MCF 10A (cell line): ENCODE data around the gene KCNH1. TPM values are rescaled to one million over a fixed set of nuclear protein-coding genes. Genes with fewer than 3 reads are reported as not detected.

ENCODE experiments used
- BruUV-seq: library from RNA; stranded (reverse); fragments of 400-500 nt; replicated peaks from 2 replicates; lab custom pipeline; 2021; lab: Mats Ljungman, UMichigan
- CTCF ChIA-PET: fragments of 300-600 bp; sonication (Branson Sonifier 250); formaldehyde crosslinking; extraction: SDS; loops from one replicate; lab custom pipeline; 2021; ENCODE audit warnings: antibody characterized with exemption, inconsistent platforms; lab: Yijun Ruan, JAX
- POLR2A ChIA-PET: fragments of 300-600, 350-650 bp; sonication (Branson Sonifier 250); formaldehyde crosslinking; extraction: SDS; loops from one replicate; lab custom pipeline; 2020; ENCODE audit warnings: antibody characterized with exemption, inconsistent platforms; lab: Yijun Ruan, JAX
- DNase-seq: peaks from one replicate; pipeline ENCODE4 v3.0.0-alpha.2; 2018; ENCODE audit not compliant: unreplicated experiment
- H3K27ac Mint-ChIP-seq: one replicate; pipeline ENCODE4 v1.8.0; 2022; ENCODE audit warnings: mild to moderate bottlenecking, low read depth, mixed read lengths; ENCODE audit not compliant: unreplicated experiment
- H3K27me3 Mint-ChIP-seq: one replicate; pipeline ENCODE4 v1.8.0; 2022; ENCODE audit warnings: mixed read lengths; ENCODE audit not compliant: insufficient read depth, unreplicated experiment
- H3K36me3 Mint-ChIP-seq: one replicate; pipeline ENCODE4 v1.8.0; 2022; ENCODE audit warnings: mild to moderate bottlenecking, moderate library complexity, mixed read lengths; ENCODE audit not compliant: insufficient read depth, unreplicated experiment
- H3K4me1 Mint-ChIP-seq: one replicate; pipeline ENCODE4 v1.8.0; 2022; ENCODE audit warnings: mixed read lengths; ENCODE audit not compliant: insufficient read depth, unreplicated experiment
- H3K4me3 Mint-ChIP-seq: one replicate; pipeline ENCODE4 v1.8.0; 2022; ENCODE audit warnings: mild to moderate bottlenecking, moderate library complexity, mixed read lengths; ENCODE audit not compliant: unreplicated experiment
- H3K9me3 Mint-ChIP-seq: one replicate; pipeline ENCODE4 v1.8.0; 2022; ENCODE audit warnings: mixed read lengths; ENCODE audit not compliant: unreplicated experiment
- intact Hi-C: fragments of 100-400 bp; cut with micrococcal nuclease; formaldehyde crosslinking; loops from 2 replicates; pipeline ENCODE4 v1.14.1; 2022
- total RNA-seq: library from RNA; stranded (reverse); gene quantifications from 2 replicates; pipeline ENCODE4 v1.2.3, GENCODE V29; 2022
- TF ChIP-seq, protein P1 (sequence below): fragments of 200-600 bp; IDR thresholded peaks from one replicate; pipeline ENCODE4 v1.8.0; 2022; ENCODE audit warnings: antibody characterized with exemption, mild to moderate bottlenecking; ENCODE audit not compliant: unreplicated experiment

KCNH1 gene
- total RNA-seq, 1 experiment from 2014 or later = 0.19 TPM

DNA sequence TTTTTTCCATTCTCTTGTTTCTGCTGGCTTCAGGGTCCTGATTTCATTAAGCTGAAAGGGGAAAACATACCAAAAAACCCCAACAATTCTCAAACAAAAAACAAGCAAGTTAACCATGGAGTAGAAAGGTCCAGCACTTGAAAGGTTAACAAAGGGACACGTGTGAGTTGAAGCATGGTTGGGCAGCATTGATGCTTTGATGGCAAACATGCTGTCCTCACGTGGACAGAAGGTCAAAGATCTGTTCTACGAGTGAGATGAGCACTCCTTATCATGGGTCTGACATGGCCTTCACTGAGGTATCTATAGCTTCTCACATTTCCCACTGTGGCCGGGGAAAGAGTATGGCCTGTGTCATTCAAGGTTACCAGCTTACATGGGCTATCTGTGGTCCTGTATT, 410.3 kb downstream of the KCNH1 start:
- TF ChIP-seq, protein P1, sequence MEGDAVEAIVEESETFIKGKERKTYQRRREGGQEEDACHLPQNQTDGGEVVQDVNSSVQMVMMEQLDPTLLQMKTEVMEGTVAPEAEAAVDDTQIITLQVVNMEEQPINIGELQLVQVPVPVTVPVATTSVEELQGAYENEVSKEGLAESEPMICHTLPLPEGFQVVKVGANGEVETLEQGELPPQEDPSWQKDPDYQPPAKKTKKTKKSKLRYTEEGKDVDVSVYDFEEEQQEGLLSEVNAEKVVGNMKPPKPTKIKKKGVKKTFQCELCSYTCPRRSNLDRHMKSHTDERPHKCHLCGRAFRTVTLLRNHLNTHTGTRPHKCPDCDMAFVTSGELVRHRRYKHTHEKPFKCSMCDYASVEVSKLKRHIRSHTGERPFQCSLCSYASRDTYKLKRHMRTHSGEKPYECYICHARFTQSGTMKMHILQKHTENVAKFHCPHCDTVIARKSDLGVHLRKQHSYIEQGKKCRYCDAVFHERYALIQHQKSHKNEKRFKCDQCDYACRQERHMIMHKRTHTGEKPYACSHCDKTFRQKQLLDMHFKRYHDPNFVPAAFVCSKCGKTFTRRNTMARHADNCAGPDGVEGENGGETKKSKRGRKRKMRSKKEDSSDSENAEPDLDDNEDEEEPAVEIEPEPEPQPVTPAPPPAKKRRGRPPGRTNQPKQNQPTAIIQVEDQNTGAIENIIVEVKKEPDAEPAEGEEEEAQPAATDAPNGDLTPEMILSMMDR = no peak
- CTCF ChIA-PET = interaction anchor here (0.7 kb wide), 2 partner anchors 24 to 414 kb away, joined by 3 to 5 read pairs; no protein-coding TSS in a partner anchor
- Mint-ChIP-seq H3K9me3 (no peaks in the 10 kb centered on the region), H3K36me3 (no peaks in the 10 kb centered on the region), H3K4me1 (no peaks in the 10 kb centered on the region), H3K27me3 (peaks cover 11% of the 10 kb centered on the region), H3K4me3 (no peak overlapping the region), H3K27ac (no peak overlapping the region)
- no peak for DNase-seq
- no TSS peak for BruUV-seq
- intact Hi-C loops = no loop called here
- POLR2A ChIA-PET = no interaction called here

DNA sequence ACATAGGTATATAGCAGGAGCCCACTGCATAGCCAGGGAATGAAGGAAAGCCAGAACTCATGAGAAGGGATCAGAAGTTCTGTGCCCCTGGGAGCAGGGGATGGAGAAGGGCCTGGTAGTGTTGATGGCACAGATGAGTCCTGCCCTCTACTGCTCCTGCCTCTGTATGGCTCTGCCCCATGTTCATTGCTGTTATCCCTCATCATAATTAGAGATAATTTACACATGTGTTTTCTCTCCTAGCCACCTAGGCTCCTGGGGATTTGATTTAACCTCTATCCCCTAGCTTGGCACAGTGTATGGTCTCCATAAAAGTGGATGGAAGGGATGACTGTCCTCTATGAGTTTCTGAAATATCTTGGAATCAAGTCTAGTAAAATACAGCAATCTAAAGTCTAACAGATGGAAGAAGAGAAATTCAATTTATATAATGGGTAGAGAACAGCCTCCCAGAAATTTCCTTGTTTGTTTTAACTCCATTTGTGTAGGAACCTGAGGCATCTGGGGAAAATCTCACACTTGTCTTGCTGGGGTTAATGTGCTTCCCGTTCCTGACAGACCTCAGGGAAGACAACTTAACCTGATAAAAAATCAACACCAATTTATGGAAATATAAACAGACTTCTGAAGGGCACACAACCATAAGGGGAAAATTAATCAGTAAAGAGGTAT, 411.4 kb downstream of the KCNH1 start:
- Mint-ChIP-seq H3K27me3 (peaks cover under 1% of the 10 kb centered on the region), H3K9me3 (no peaks in the 10 kb centered on the region), H3K27ac (no peak overlapping the region), H3K4me3 (no peak overlapping the region), H3K36me3 (no peaks in the 10 kb centered on the region), H3K4me1 (no peaks in the 10 kb centered on the region)
- ChIA-PET CTCF (interaction anchor here (0.7 kb wide), 1 partner anchor 317 kb away, joined by 3 read pairs; no protein-coding TSS in a partner anchor), POLR2A (no interaction called here)
- DNase-seq = no peak
- intact Hi-C loops = no loop called here
- TF ChIP-seq, protein P1 = no peak
- BruUV-seq = no TSS peak

GRCh38 chr1:210715072-210715471, 418.9 kb downstream of the KCNH1 start:
- BruUV-seq = no TSS peak
- TF ChIP-seq, protein P1 = no peak
- Mint-ChIP-seq H3K27ac (no peak overlapping the region), H3K4me3 (no peak overlapping the region), H3K4me1 (no peaks in the 10 kb centered on the region), H3K36me3 (no peaks in the 10 kb centered on the region), H3K27me3 (no peaks in the 10 kb centered on the region), H3K9me3 (no peaks in the 10 kb centered on the region)
- ChIA-PET POLR2A (no interaction called here), CTCF (interaction anchor here (0.6 to 1.1 kb wide), 3 partner anchors 11 to 402 kb away, joined by 3 to 5 read pairs (median 4); no protein-coding TSS in a partner anchor)
- intact Hi-C loops = loop anchor here (2.0 to 10.0 kb wide), 2 partner anchors 130 to 420 kb away; partner anchors contain the start of gene KCNH1
- DNase-seq = peak; percentile 63

DNA sequence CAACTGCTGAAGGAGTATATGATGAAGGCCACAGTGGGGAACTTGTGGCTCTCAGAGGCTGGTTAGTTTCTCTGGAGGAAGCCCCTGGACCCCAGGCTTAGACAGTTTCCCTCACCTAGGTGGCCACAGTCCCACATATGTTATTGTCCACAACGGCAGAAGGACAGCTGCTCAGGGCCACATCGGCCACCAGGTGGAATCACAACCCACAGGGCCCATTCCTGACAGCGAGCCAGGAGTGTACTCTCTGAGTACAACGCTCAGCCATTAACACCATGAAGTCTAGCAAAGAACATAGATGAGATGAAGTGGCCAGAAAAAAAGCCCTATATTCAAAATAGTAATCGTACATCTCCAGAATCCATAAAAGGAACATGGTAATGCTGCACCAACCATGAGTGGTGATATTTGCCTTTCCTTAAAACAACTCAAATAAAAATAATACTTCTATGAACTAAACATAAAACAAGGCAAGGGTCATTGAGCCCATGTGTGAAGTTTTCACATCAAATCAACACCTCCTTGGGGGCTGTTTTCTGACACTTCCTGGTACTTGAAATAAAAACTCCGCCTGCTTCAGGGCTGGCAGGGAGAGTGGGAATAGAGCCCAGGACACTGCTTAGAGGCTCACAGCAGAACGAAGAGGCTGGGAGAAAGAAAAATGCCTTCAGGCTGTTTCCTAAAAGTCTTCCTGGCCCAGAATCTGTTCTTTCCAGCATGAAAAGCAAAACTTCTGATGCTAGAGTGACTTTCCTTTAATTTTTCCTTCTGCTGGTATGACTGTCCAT, 421.9 kb downstream of the KCNH1 start:
- DNase-seq = peak; percentile 39
- H3K9me3 Mint-ChIP-seq = no peaks in the 10 kb centered on the region
- TF ChIP-seq, protein P1 = peak; percentile 25
- H3K4me1 Mint-ChIP-seq = peaks cover 6% of the 10 kb centered on the region
- no peaks in the 10 kb centered on the region for H3K36me3 Mint-ChIP-seq
- CTCF ChIA-PET = interaction anchor here (0.6 to 0.7 kb wide), 2 partner anchors 258 to 508 kb away, joined by 3 read pairs; no protein-coding TSS in a partner anchor
- no TSS peak for BruUV-seq
- intact Hi-C loops = loop anchor here (10.0 kb wide), 1 partner anchor 127 kb away; no protein-coding TSS in a partner anchor
- H3K27me3 Mint-ChIP-seq = no peaks in the 10 kb centered on the region
- H3K4me3 Mint-ChIP-seq = no peak overlapping the region
- POLR2A ChIA-PET = no interaction called here
- H3K27ac Mint-ChIP-seq = no peak overlapping the region
